ENCODE measurements around the gene PRRT3.

PRRT3 gene

GRCh38 chr3:9955611-9956352 lies 3.6 kb upstream of the PRRT3 start:
- no peak for FAIRE-seq
- no peak for TF ChIP-seq POLR2A (IDR thresholded peaks at IDR 0.05; ENCODE audit: low read depth, low read length)
- no peak for DNase-seq (ENCODE audit: insufficient read length, low spot score)

- FAIRE-seq: no peak
- no peak for TF ChIP-seq POLR2A (IDR thresholded peaks at IDR 0.05; ENCODE audit: low read depth, low read length)
- DNase-seq (ENCODE audit: insufficient read length, low spot score): no peak
Observed at GRCh38 chr3:9955067-9955502, 2.9 kb upstream of the PRRT3 start.

GRCh38 chr3:9951598-9951961 lies 628 bp downstream of the PRRT3 start:
- TF ChIP-seq POLR2A (IDR thresholded peaks at IDR 0.05; ENCODE audit: low read depth, low read length): no peak
- no peak for DNase-seq (ENCODE audit: insufficient read length, low spot score)
- no peak for FAIRE-seq

GRCh38 chr3:9951126-9951525 lies 1.1 kb downstream of the PRRT3 start:
- FAIRE-seq (no peak), DNase-seq (ENCODE audit: insufficient read length, low spot score) (no peak)
- TF ChIP-seq POLR2A (IDR thresholded peaks at IDR 0.05; ENCODE audit: low read depth, low read length): no peak

- DNase-seq (ENCODE audit: insufficient read length, low spot score) (no peak), FAIRE-seq (no peak)
- no peak for TF ChIP-seq POLR2A (IDR thresholded peaks at IDR 0.05; ENCODE audit: low read depth, low read length)
Observed at GRCh38 chr3:9949626-9950025, 2.6 kb downstream of the PRRT3 start.

- DNase-seq (ENCODE audit: insufficient read length, low spot score): no peak
- no peak for FAIRE-seq
- no peak for TF ChIP-seq POLR2A (IDR thresholded peaks at IDR 0.05; ENCODE audit: low read depth, low read length)
Observed at GRCh38 chr3:9949115-9949514, 3.1 kb downstream of the PRRT3 start.

- DNase-seq (ENCODE audit: insufficient read length, low spot score) (no peak), FAIRE-seq (no peak)
- no peak for TF ChIP-seq POLR2A (IDR thresholded peaks at IDR 0.05; ENCODE audit: low read depth, low read length)
Observed at GRCh38 chr3:9948586-9948985, 3.6 kb downstream of the PRRT3 start.

GRCh38 chr3:9947025-9947995 lies 4.9 kb downstream of the PRRT3 start:
- FAIRE-seq (no peak), DNase-seq (ENCODE audit: insufficient read length, low spot score) (no peak)
- TF ChIP-seq POLR2A (IDR thresholded peaks at IDR 0.05; ENCODE audit: low read depth, low read length): no peak

GRCh38 chr3:9946112-9947024 lies 5.8 kb downstream of the PRRT3 start:
- DNase-seq (ENCODE audit: insufficient read length, low spot score) (no peak), FAIRE-seq (no peak)
- peak; percentile 47 for TF ChIP-seq POLR2A (IDR thresholded peaks at IDR 0.05; ENCODE audit: low read depth, low read length)

GRCh38 chr3:9945358-9945757 lies 6.8 kb downstream of the PRRT3 start:
- DNase-seq (ENCODE audit: insufficient read length, low spot score): no peak
- no peak for FAIRE-seq
- TF ChIP-seq POLR2A (IDR thresholded peaks at IDR 0.05; ENCODE audit: low read depth, low read length): no peak

GRCh38 chr3:9944271-9944670 lies 7.9 kb downstream of the PRRT3 start:
- FAIRE-seq (no peak), DNase-seq (ENCODE audit: insufficient read length, low spot score) (no peak)
- TF ChIP-seq POLR2A (IDR thresholded peaks at IDR 0.05; ENCODE audit: low read depth, low read length): no peak

- TF ChIP-seq POLR2A (IDR thresholded peaks at IDR 0.05; ENCODE audit: low read depth, low read length): no peak
- DNase-seq (ENCODE audit: insufficient read length, low spot score): no peak
- no peak for FAIRE-seq
Observed at GRCh38 chr3:9942934-9943690, 9.1 kb downstream of the PRRT3 start.

GRCh38 chr3:9942164-9942563 lies 10.0 kb downstream of the PRRT3 start:
- FAIRE-seq (no peak), DNase-seq (ENCODE audit: insufficient read length, low spot score) (no peak)
- no peak for TF ChIP-seq POLR2A (IDR thresholded peaks at IDR 0.05; ENCODE audit: low read depth, low read length)

Data from H54 (cell line).